ENCODE results near the gene HS6ST1. TPM values are rescaled to one million over a fixed set of nuclear protein-coding genes. Genes with fewer than 3 reads are reported as not detected.

Gene HS6ST1
- total RNA-seq, 2 experiments from 2014 or later: 13.6 to 17.6 TPM

DNA sequence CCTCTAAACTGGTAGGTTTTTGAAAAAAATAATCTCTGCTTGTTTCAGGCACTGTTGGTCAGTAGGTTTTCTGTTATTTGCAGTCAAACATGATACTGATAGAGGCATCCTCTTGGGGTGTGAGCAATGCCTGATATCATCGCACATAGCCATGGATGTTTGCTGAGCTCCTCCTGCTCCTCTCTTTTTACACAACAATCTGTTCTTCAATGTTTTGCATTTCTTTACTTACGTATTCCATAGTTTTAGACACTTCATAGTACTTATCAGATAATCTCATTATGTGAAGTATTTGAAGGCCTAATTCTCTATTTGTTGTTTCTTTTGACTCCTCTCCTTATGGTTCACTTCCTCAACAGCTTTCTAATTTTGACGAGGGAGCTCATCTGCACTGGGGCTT is 23.0 kb upstream of the HS6ST1 start:
- no peaks in the 10 kb centered on the region for H4K20me1 ChIP-seq (ENCODE audit: insufficient read depth, low read length)
- no TSS peak for BruUV-seq (replicated peaks)
- no peaks in the 10 kb centered on the region for H3K9me2 ChIP-seq (ENCODE audit: insufficient read depth, low read length)
- no peak overlapping the region for H3K4me3 ChIP-seq (ENCODE audit: low read depth, low read length, poor library complexity, severe bottlenecking)
- intact Hi-C loops (cut with micrococcal nuclease; ENCODE audit: unreplicated experiment): no loop called here
- DNase-seq (ENCODE audit: low spot score): no peak
- no peaks in the 10 kb centered on the region for H3K4me1 ChIP-seq (ENCODE audit: insufficient read depth, low read length, poor library complexity, severe bottlenecking)
- no peak overlapping the region for H3K27ac ChIP-seq (ENCODE audit: low read depth, low read length, poor library complexity, severe bottlenecking)
- TF ChIP-seq CTCF (conservative IDR thresholded peaks at IDR 0.05; ENCODE audit: low read length): no peak
- no peak for TF ChIP-seq EZH2phosphoT487 (IDR thresholded peaks at IDR 0.05; ENCODE audit: borderline replicate concordance, low read depth, low read length)
- H3K36me3 ChIP-seq (ENCODE audit: insufficient read depth, low read length): no peaks in the 10 kb centered on the region
- H2AFZ ChIP-seq (ENCODE audit: low read length): no peak overlapping the region
- no peak overlapping the region for H3K4me2 ChIP-seq (ENCODE audit: low read length)
- no peaks in the 10 kb centered on the region for H3K9me3 ChIP-seq (ENCODE audit: low read length)
- CTCF ChIA-PET (ENCODE audit: unreplicated experiment): no interaction called here
- H3K79me2 ChIP-seq (ENCODE audit: insufficient read depth, low read depth, low read length): no peaks in the 10 kb centered on the region
- POLR2A ChIA-PET: no interaction called here

DNA sequence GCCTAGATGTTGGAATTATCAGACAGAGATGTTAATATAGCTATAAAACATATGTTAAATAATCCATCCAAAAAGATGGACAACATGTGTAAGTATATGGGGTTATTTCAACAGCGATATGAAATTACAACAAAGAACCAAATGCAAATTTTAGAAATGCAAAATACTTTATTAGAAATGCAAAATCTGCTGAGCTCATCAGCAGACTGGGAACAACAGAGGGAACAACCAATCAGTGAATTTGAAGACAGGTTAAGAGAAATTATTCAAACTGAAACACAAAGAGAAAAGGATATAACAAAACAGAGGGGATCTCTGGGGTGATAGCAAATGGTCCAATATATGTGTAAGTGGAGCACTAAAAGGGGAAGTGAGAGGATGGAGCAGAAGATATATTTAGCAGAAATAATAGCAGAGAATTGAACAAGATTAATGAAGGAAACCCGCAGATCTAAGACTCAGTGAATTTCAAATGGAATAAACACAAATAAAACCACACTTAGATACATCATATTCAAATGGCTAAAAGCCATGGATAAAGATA is 13.5 kb upstream of the HS6ST1 start:
- Histone ChIP-seq H3K36me3 (ENCODE audit: insufficient read depth, low read length) (no peaks in the 10 kb centered on the region), H2AFZ (ENCODE audit: low read length) (no peak overlapping the region), H3K4me1 (ENCODE audit: insufficient read depth, low read length, poor library complexity, severe bottlenecking) (no peaks in the 10 kb centered on the region), H3K79me2 (ENCODE audit: insufficient read depth, low read depth, low read length) (no peaks in the 10 kb centered on the region), H3K27ac (ENCODE audit: low read depth, low read length, poor library complexity, severe bottlenecking) (no peak overlapping the region), H4K20me1 (ENCODE audit: insufficient read depth, low read length) (no peaks in the 10 kb centered on the region), H3K4me2 (ENCODE audit: low read length) (no peak overlapping the region), H3K9me3 (ENCODE audit: low read length) (peaks cover 8% of the 10 kb centered on the region; the same call in 1 of the 2 replicates), H3K4me3 (ENCODE audit: low read depth, low read length, poor library complexity, severe bottlenecking) (no peak overlapping the region), H3K9me2 (ENCODE audit: insufficient read depth, low read length) (no peaks in the 10 kb centered on the region)
- POLR2A ChIA-PET: no interaction called here
- intact Hi-C loops (cut with micrococcal nuclease; ENCODE audit: unreplicated experiment): no loop called here
- CTCF ChIA-PET (ENCODE audit: unreplicated experiment): no interaction called here
- no peak for DNase-seq (ENCODE audit: low spot score)
- TF ChIP-seq CTCF (conservative IDR thresholded peaks at IDR 0.05; ENCODE audit: low read length): no peak
- no peak for TF ChIP-seq EZH2phosphoT487 (IDR thresholded peaks at IDR 0.05; ENCODE audit: borderline replicate concordance, low read depth, low read length)
- BruUV-seq (replicated peaks): no TSS peak

- Histone ChIP-seq H4K20me1 (ENCODE audit: insufficient read depth, low read length) (no peaks in the 10 kb centered on the region), H3K9me2 (ENCODE audit: insufficient read depth, low read length) (no peaks in the 10 kb centered on the region), H3K4me2 (ENCODE audit: low read length) (no peak overlapping the region), H3K36me3 (ENCODE audit: insufficient read depth, low read length) (no peaks in the 10 kb centered on the region), H3K79me2 (ENCODE audit: insufficient read depth, low read depth, low read length) (no peaks in the 10 kb centered on the region), H3K27ac (ENCODE audit: low read depth, low read length, poor library complexity, severe bottlenecking) (no peak overlapping the region), H3K9me3 (ENCODE audit: low read length) (peaks cover 8% of the 10 kb centered on the region; the same call in 1 of the 2 replicates), H3K4me1 (ENCODE audit: insufficient read depth, low read length, poor library complexity, severe bottlenecking) (no peaks in the 10 kb centered on the region), H3K4me3 (ENCODE audit: low read depth, low read length, poor library complexity, severe bottlenecking) (no peak overlapping the region), H2AFZ (ENCODE audit: low read length) (no peak overlapping the region)
- intact Hi-C loops (cut with micrococcal nuclease; ENCODE audit: unreplicated experiment): no loop called here
- no peak for DNase-seq (ENCODE audit: low spot score)
- CTCF ChIA-PET (ENCODE audit: unreplicated experiment): no interaction called here
- no TSS peak for BruUV-seq (replicated peaks)
- no peak for TF ChIP-seq CTCF (conservative IDR thresholded peaks at IDR 0.05; ENCODE audit: low read length)
- TF ChIP-seq EZH2phosphoT487 (IDR thresholded peaks at IDR 0.05; ENCODE audit: borderline replicate concordance, low read depth, low read length): no peak
- POLR2A ChIA-PET: no interaction called here
These were observed 11.9 kb upstream of the HS6ST1 start for GRCh38 chr2:128330583-128330982.
